GM12874 (cell line): ENCODE measurements around the gene CKAP2.

ENCODE experiments used
- TF ChIP-seq, protein P1 (sequence below): IDR thresholded peaks from 2 replicates; pipeline ENCODE4 v1.5.1; 2011; ENCODE audit warnings: low read depth, mild to moderate bottlenecking, control low read depth, low read length, moderate library complexity; ENCODE audit not compliant: insufficient read depth

Gene CKAP2

DNA sequence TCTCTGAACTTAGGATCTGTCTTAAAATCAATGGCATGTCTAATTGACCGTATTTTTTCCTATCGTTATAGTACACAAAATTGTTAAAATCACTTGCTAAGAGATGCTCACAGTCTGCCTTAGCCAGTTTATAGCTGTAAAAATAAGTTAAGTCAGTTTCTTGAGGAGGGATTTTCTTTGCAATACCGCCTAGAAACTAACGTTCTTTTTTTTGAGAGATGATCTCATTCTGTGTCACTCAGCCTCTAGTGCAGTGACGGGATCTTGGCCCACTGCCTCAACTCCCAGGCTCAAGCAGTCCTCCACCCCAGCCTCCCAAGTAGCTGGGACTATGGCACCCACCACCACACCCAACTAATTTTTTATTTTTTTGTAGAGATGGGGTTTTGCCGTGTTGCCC is 4.4 kb downstream of the CKAP2 start:
- TF ChIP-seq, protein P1, sequence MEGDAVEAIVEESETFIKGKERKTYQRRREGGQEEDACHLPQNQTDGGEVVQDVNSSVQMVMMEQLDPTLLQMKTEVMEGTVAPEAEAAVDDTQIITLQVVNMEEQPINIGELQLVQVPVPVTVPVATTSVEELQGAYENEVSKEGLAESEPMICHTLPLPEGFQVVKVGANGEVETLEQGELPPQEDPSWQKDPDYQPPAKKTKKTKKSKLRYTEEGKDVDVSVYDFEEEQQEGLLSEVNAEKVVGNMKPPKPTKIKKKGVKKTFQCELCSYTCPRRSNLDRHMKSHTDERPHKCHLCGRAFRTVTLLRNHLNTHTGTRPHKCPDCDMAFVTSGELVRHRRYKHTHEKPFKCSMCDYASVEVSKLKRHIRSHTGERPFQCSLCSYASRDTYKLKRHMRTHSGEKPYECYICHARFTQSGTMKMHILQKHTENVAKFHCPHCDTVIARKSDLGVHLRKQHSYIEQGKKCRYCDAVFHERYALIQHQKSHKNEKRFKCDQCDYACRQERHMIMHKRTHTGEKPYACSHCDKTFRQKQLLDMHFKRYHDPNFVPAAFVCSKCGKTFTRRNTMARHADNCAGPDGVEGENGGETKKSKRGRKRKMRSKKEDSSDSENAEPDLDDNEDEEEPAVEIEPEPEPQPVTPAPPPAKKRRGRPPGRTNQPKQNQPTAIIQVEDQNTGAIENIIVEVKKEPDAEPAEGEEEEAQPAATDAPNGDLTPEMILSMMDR = no peak

DNA sequence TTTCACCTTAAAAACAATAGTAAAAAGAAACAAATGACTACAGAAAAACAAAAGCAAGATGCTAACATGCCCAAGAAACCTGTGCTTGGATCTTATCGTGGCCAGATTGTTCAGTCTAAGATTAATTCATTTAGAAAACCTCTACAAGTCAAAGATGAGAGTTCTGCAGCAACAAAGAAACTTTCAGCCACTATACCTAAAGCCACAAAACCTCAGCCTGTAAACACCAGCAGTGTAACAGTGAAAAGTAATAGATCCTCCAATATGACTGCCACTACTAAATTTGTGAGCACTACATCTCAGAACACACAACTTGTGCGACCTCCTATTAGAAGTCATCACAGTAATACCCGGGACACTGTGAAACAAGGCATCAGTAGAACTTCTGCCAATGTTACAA is 6.0 kb downstream of the CKAP2 start:
- TF ChIP-seq, protein P1 = no peak

DNA sequence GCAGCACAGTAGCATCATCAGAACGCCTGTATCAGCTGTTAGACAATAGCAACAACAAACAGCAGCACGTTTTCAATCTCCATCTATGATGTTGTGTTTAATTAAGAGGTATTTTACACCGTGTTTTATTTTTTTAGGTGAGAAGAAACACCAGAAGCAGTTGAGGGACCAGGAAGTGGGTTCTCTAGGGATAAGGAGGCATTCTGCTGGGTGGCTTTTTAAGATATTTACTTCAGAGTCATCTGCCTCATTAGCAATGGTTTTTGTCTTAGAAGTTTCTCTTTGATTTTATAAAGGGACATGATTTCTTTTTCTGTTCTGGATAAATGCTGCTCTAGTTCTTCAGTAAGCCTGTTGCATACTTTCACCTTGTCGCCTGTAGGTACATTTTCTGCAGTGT is 8.2 kb downstream of the CKAP2 start:
- TF ChIP-seq, protein P1 = no peak
